ENCODE data around the gene NRSN1.

Gene NRSN1

DNA sequence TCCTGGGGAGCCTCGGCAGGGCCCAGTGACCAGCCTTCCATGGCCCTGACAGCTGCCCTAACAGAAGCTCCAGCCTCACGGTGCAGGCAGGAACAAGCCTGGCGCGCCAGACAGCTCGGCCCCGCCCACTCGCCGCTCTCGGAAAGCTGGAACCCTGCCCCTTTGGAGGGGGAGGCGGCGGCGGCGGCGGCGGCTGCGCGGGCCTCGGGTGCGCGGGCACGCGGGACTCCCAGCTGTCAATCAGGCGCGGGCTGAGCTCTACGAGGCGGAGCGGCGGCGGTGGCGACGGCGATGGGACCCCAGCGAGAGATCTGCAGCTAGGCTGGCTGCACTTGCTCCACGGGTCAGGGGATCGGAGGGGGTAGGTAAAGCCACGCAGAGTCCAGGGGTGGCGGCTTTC, at the start of gene NRSN1:
TSS of gene NRSN1 (plus strand) at position 236 of the 400 bp plus-strand sequence. CDS start 8,113 bp downstream, outside the sequence.
- DNase-seq (ENCODE audit: low spot score) (peak; percentile 52), FAIRE-seq (no peak)

DNA sequence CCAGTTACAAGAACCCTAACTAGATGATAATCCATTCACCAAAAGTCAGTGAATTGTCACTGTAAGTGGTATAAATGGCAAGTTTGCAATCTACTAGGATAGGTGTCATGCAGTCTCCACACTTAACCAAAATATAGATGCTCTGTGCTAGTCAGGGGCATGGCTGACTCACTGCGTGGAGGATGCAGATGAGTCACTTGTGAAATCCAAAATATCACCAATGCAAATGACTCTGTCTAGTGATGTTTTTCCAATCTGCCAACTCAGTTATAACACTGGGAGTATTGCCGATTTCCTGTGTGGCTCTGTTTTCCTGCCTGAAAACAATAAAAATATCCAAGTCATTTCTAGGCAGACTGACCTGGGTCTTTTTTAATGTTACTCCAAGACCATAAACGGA, 47.8 kb upstream of the NRSN1 start:
- DNase-seq (ENCODE audit: low spot score): peak; percentile 21
- FAIRE-seq: no peak

GRCh38 chr6:24079076-24079475, 46.9 kb upstream of the NRSN1 start:
- FAIRE-seq: no peak

DNA sequence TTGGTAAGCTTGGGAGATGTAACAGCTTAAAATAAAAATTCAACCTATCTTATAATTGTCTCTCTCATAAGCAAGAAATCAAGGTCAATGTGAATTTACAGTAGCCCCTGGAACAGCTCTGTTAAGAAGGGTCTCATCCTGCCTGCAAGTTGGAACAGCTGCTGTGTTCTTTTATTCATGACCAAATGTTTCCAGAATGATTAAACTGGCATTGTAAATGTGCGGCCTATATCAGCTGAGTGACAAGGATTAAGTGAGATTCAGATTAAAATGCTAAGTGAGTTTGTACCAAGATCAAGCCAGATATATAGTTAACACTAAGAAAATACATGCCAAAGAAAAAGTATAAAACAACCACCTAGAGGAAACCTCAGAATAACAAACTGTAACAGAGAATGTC, 45.3 kb upstream of the NRSN1 start:
- FAIRE-seq: no peak
- no peak for DNase-seq (ENCODE audit: low spot score)

More at GRCh38 chr6:24079076-24079475, 46.9 kb upstream of the NRSN1 start:
- no peak for DNase-seq (ENCODE audit: low spot score)

GRCh38 chr6:24089736-24090135, 36.3 kb upstream of the NRSN1 start:
- DNase-seq (ENCODE audit: low spot score): no peak
- no peak for FAIRE-seq

GRCh38 chr6:24092407-24092806, 33.6 kb upstream of the NRSN1 start:
- FAIRE-seq: no peak

DNA sequence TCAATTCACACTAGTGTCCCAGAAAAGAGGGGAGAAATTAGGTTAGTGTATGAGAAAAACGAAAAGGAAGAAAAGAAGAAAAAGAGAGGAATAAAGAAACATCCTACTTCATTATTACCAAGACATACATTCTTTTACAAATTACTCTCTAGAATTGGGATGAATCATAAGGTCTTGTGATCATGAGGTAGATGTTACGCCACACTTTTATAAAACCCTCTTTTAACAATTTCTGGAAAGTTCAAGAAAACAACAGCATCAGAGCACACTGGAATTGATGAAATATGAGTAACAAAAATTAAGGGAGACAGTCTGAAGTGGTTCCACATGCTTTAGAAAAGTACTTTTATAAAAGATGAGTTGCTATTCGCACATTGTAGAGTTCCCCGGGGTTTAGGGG, 32.6 kb upstream of the NRSN1 start:
- no peak for DNase-seq (ENCODE audit: low spot score)
- FAIRE-seq: no peak

More at GRCh38 chr6:24092407-24092806, 33.6 kb upstream of the NRSN1 start:
- no peak for DNase-seq (ENCODE audit: low spot score)

- DNase-seq (ENCODE audit: low spot score): no peak
- FAIRE-seq: no peak
These were observed 26.8 kb upstream of the NRSN1 start for GRCh38 chr6:24099181-24099580.

- FAIRE-seq (no peak), DNase-seq (ENCODE audit: low spot score) (no peak)
These were observed 25.8 kb upstream of the NRSN1 start for GRCh38 chr6:24100024-24100769.

DNA sequence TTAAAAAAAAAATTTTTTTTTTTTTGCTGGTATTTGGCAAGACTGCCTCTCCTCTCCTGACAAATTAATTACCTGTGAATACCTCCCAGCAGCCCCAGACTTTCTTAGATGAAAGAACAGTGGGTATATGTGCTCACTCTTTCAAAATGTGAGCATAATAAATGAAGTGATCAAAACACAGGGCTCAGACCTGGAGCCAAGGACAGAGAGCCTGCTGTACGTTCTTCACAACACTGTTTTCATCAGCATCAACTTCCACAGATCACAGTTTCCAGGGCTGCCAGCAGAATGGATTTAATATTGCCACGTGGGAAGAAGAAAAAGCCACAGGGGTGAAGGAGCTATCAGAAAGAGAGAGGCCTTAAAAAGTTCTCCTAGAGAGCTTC, 25.3 kb upstream of the NRSN1 start:
- DNase-seq (ENCODE audit: low spot score) (no peak), FAIRE-seq (no peak)

- DNase-seq (ENCODE audit: low spot score) (no peak), FAIRE-seq (no peak)
These were observed 20.8 kb upstream of the NRSN1 start for GRCh38 chr6:24105191-24105590.

GRCh38 chr6:24106291-24106690, 19.7 kb upstream of the NRSN1 start:
- DNase-seq (ENCODE audit: low spot score) (no peak), FAIRE-seq (no peak)

GRCh38 chr6:24107294-24107693, 18.7 kb upstream of the NRSN1 start:
- DNase-seq (ENCODE audit: low spot score) (no peak), FAIRE-seq (no peak)

- FAIRE-seq: no peak
- no peak for DNase-seq (ENCODE audit: low spot score)
These were observed 18.0 kb upstream of the NRSN1 start for GRCh38 chr6:24108056-24108455.

DNA sequence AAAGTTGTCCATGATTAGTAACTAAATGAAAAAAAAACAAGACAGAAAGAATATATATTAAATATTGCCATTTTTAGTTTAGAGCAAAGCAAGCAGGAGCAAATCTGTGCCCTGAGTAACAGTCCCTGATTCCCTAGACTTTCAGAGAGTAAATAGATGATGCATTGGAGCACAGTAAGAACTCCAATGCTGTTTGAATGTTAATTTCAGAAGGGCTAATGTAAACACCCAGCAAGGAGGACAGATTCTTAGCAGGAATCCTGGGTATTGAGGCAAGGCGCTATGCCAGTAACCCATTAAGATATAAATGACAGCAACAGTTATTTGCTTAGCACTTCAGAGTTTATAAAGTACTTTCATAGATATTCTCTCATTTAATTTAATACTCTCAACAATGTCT, 15.6 kb upstream of the NRSN1 start:
- FAIRE-seq: no peak
- DNase-seq (ENCODE audit: low spot score): no peak

DNA sequence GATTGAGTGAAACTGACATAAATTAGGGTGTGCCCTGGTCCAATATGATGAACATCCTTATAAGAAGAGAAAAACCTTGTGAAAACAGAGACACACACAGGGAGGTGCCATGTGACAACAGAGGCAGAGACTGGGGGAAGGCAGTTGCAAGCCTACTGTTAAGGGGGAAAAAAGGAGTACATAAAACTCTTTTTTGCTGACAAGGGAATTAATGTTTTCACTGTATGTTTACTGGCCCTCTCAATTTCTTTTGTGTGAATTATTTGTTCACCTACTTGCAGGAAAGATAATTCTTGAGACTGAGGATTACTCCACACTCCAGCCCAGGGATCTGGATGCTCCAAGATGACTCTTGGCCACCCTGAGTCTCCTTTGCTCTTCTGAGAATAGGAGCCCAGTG, 12.1 kb upstream of the NRSN1 start:
- no peak for DNase-seq (ENCODE audit: low spot score)
- FAIRE-seq: no peak

GRCh38 chr6:24117021-24117420, 9.0 kb upstream of the NRSN1 start:
- FAIRE-seq: no peak

GRCh38 chr6:24122139-24122538, 3.9 kb upstream of the NRSN1 start:
- DNase-seq (ENCODE audit: low spot score): no peak
- FAIRE-seq: no peak

More at GRCh38 chr6:24117021-24117420, 9.0 kb upstream of the NRSN1 start:
- DNase-seq (ENCODE audit: low spot score): peak; percentile 18

DNA sequence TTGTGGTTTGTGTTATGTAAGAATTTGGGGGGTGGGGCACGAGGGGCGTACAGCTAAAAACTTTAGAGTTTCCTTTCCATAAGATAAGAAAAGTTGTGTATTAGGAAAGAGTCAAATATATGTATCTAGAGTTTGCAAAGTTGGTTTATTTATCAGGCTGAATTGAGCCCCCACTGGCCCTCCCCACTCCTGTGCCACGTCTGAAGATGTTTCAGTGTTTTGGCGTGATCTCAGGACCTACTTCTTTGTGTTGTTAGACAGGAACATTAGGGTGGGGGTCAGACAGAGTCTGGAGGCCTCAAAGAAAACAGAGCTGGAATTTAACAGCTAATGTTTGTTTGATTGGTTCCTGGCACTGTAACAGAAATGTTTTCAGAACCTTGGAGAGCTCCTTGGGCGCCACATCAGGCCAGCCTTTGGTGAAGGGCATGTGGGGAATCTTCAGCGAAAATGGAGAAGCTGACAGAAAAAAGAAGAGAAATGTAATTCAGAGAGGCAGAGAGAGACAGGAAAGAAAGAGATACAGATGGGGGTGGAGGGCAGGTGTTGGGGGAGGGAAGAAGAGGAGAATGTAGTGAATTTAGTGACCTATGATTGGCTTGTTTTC, 674 bp downstream of the NRSN1 start:
- DNase-seq (ENCODE audit: low spot score) (peak; percentile 67), FAIRE-seq (no peak)

DNA sequence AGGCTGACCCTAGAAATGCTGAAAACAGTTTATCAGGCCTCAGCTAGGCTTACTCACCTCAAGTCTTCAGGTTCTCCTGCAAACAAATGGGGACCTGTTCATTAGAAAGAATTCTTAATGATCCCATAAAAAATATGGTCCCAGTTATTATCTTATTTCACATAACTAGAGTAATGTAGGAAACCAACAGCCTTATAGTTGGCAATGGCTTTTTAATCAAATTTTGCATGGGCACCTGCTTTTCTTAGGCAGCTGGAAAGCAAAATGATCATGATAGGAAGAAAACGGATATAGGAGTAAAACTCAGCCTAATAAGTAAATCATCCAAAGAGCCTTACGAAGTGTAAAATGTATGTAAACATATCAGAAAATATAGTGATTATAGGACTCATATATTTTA, 1.3 kb downstream of the NRSN1 start:
- no peak for DNase-seq (ENCODE audit: low spot score)

GRCh38 chr6:24131751-24132150, 5.7 kb downstream of the NRSN1 start:
- no peak for DNase-seq (ENCODE audit: low spot score)
- no peak for FAIRE-seq

More for the DNA sequence above, 1.3 kb downstream of the NRSN1 start:
- FAIRE-seq: no peak

DNA sequence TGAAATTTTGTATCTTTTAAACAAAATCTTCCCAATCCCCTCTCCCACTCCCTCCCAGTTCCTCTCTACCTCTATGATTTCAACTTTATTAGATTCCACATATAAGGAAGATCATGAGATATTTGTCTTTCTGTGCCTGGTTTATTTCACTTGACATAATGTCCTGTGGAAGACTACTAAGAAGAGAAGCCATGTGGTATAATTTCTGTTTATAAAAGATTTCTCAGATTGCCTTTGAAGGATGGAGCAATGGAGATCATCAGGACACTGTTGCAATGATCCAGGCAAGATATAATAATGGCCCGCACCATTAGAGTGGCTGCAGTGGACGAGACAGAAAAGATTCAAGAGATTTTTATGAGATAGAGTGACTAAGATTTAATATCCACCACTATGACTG, 13.1 kb downstream of the NRSN1 start:
- no peak for FAIRE-seq

DNA sequence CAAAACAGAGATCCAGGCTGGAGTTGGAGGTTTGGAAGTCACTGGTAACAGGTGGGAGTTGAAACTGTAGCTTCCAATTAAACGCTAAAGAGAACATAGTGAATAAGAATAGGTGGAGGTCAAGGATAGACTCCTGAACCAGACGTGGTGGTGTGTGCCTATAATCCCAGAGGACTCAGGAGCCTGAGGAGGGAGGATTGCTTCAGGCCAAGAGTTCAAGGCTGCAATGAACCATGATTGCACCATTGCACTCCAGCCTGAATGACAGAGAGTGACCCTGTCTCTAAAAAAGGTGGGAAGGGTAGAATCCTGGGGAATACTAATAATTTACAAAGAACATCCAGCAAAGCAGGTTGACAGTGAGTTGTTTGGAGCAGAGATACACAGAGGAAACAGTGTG, 13.6 kb downstream of the NRSN1 start:
- FAIRE-seq (no peak), DNase-seq (ENCODE audit: low spot score) (no peak)

More for the DNA sequence above, 13.1 kb downstream of the NRSN1 start:
- DNase-seq (ENCODE audit: low spot score): no peak

All from urothelium cell line (cell line).